HEK293 (cell line): ENCODE data around the gene UTP14C.

Experiments
- ZNF274 ChIP-seq, 2 experiments: fragments of 200-500 bp in 1 of 2; fragments of 450-650 bp in 1 of 2; sonication (Bioruptor generic) in 1 of 2; formaldehyde crosslinking in 1 of 2; IDR thresholded peaks; 2 replicates each; pipeline versions ENCODE4 v1.5.1 to v1.6.1; 2014 to 2016; ENCODE audit warnings: borderline replicate concordance in 1 of 2, inconsistent platforms in 1 of 2, low read length in 1 of 2, missing biosample characterization in 1 of 2, missing genetic modification characterization in 1 of 2
- TF ChIP-seq, protein P1 (sequence below): fragments of 450-650 bp; formaldehyde crosslinking; conservative IDR thresholded peaks from 2 replicates; pipeline ENCODE4 v1.5.1; 2016; ENCODE audit warnings: low read depth, missing biosample characterization, missing genetic modification characterization

DNA sequence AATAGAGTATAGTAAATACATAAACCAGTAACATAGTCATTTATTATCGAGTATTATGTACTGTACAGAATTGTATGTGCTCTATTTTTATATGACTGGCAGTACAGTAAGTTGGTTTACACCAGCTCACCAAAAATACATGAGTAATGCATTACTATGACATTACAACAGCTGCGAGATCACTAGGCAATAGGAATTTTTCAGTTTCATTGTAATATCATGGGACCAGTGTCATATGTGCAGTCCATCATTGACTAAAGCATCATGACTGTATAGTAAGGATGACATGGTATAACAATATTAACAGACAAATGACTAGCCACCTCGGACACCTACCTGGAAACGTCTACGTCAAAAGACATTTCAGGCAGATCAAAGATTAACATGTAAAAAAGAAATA lies 46.9 kb upstream of the UTP14C start:
- TF ChIP-seq ZNF274 (IDR thresholded peaks at IDR 0.05; ENCODE audit: low read length) (no peak), ZNF274 (tag by site-specific recombination; IDR thresholded peaks at IDR 0.05; ENCODE audit: borderline replicate concordance) (no peak)
- TF ChIP-seq, protein P1, sequence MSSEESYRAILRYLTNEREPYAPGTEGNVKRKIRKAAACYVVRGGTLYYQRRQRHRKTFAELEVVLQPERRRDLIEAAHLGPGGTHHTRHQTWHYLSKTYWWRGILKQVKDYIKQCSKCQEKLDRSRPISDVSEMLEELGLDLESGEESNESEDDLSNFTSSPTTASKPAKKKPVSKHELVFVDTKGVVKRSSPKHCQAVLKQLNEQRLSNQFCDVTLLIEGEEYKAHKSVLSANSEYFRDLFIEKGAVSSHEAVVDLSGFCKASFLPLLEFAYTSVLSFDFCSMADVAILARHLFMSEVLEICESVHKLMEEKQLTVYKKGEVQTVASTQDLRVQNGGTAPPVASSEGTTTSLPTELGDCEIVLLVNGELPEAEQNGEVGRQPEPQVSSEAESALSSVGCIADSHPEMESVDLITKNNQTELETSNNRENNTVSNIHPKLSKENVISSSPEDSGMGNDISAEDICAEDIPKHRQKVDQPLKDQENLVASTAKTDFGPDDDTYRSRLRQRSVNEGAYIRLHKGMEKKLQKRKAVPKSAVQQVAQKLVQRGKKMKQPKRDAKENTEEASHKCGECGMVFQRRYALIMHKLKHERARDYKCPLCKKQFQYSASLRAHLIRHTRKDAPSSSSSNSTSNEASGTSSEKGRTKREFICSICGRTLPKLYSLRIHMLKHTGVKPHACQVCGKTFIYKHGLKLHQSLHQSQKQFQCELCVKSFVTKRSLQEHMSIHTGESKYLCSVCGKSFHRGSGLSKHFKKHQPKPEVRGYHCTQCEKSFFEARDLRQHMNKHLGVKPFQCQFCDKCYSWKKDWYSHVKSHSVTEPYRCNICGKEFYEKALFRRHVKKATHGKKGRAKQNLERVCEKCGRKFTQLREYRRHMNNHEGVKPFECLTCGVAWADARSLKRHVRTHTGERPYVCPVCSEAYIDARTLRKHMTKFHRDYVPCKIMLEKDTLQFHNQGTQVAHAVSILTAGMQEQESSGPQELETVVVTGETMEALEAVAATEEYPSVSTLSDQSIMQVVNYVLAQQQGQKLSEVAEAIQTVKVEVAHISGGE = no peak
